Bone marrow (tissue), 2 donors: Measurements from ENCODE around the gene FADD.
"Not testable (repeated sequence)": the region's sequence is repeated elsewhere in the genome, so short reads cannot be mapped to it uniquely, and the experiment has no call there.

Experiments used
- DNase-seq, 2 donors: peaks; one replicate each; lab custom pipeline; 2025; lab: John Stamatoyannopoulos, UW

Gene FADD

DNA sequence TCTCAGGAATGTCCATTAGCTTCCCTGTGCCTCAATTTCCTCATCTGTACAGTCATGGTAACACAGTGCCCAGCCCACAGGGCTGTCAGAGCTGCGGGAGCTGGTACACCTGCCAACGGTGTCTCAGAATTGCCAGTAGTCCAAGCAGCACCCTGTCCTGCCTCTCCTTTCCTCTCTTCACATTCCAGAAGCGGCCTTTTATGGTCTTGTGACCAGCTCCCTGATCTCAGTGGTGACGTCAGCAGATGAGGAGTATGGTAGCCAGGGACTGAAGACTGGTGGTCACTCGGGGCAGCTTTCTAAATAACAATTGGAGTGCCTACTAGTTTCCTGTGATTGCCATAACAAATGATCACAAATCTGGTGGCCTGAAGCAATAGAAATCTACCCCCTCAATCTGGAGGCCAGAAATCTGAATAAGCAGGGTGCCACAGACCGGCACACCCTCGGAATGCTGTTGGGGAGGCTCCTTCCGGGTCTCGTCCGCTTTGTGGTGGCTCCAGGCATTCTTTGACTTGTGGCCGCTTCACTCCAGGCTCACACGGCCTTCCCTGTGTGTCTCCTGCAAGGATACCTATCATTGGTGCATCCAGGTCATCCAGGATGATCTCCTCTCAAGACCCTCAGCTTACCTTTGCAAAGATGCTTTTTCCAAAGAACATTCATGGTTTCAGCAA is 2.1 kb downstream of the FADD start:
- no peak for DNase-seq

DNA sequence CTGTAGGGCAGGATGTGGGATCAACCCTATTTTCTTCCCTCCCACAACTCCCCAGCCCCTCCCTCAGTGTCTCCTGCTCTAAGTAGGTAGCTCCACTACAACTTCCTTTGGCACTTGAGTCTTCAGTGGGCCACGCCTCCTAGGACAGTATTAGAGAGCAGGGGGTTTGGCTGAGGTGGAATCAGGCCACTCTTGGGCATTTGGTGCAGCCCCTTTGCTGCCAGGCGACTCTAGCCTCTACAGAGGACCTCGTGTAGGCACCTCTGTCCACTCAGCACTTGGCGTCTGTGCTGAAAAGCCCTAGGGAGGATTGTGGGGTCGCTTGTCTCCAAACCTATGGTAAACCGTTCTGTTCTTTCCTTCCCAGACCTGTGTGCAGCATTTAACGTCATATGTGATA is 2.7 kb downstream of the FADD start:
- no peak for DNase-seq

DNA sequence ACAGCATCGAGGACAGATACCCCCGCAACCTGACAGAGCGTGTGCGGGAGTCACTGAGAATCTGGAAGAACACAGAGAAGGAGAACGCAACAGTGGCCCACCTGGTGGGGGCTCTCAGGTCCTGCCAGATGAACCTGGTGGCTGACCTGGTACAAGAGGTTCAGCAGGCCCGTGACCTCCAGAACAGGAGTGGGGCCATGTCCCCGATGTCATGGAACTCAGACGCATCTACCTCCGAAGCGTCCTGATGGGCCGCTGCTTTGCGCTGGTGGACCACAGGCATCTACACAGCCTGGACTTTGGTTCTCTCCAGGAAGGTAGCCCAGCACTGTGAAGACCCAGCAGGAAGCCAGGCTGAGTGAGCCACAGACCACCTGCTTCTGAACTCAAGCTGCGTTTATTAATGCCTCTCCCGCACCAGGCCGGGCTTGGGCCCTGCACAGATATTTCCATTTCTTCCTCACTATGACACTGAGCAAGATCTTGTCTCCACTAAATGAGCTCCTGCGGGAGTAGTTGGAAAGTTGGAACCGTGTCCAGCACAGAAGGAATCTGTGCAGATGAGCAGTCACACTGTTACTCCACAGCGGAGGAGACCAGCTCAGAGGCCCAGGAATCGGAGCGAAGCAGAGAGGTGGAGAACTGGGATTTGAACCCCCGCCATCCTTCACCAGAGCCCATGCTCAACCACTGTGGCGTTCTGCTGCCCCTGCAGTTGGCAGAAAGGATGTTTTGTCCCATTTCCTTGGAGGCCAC is 3.3 kb downstream of the FADD start:
- DNase-seq: no peak

DNA sequence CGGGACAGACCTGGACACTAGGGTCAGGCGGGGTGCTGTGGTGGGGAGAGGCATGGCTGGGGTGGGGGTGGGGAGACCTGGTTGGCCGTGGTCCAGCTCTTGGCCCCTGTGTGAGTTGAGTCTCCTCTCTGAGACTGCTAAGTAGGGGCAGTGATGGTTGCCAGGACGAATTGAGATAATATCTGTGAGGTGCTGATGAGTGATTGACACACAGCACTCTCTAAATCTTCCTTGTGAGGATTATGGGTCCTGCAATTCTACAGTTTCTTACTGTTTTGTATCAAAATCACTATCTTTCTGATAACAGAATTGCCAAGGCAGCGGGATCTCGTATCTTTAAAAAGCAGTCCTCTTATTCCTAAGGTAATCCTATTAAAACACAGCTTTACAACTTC is 3.9 kb downstream of the FADD start:
- no peak for DNase-seq

DNA sequence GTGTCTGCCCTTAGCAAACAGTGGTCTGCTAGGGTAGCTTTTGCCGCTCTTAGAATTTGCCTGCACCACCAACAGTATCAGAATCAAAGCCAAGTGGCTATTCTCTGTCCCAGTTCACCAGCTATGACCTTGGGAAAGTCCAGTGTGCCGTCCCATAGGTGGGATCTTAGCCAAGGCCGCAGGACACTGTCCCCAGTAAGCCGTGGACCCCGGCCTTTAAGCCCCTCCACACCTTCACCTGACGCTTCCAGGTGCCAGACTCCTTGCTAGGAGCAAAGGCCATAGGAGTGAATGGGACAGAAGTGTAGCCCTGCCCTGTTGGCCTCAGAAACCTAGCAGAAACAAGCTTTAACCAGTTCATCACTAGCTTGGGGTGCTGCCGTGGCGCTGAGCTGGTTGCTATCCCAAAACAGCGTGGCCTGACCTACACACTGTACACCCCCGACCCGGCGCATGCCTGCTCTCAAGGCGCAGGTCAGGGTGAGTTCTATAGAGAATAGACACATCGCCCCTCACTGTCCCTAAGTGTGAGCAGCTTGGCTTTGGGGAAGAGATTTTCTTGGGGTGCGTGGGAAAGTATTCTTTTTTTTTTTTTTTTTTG is 4.5 kb downstream of the FADD start:
- DNase-seq: no peak

DNA sequence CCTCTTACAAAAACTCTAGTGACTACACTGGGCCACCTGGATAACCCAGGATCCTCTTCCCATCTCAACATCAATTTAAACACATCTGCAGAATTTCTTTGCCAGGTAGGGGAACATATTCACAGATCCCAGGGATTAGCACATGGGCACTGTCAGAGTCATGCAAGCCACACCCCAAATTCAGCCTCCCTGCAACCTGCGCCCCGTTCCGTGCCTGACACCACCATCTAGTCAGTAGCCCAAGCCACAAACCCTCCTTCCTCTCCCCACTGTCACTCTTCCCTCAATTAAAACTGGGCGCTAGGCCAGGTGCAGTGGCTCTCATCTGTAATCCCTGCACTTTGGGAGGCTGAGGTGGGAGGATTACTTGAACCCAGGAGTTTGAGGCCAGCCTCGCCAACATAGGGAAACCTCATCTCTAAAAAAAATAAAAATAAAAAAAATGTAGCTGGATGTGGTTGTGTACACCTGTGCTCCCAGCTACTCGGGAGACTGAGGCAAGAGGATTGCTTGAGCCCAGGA is 6.4 kb downstream of the FADD start:
- DNase-seq: no peak

DNA sequence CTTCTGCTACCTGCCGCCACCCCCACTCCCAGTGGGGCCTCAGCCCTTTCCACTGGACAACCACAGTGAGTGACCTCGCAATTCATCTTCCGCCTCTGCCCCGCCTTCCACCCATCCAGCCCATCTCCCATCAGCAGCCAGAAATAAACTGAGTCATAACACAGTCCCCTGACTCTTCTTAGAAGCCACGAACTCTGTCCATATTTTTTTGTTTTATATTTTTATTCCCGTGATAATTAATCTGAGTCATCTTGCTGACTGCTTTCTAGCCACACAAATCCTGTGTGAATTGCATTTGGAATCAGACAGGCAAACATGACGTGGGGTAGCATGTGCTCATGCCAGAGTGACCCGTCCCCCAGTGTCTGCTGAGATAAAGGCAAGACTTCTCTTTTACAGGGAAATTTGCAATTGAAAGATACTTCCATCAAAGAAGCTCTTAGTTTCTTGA is 7.0 kb downstream of the FADD start:
- no peak for DNase-seq

DNA sequence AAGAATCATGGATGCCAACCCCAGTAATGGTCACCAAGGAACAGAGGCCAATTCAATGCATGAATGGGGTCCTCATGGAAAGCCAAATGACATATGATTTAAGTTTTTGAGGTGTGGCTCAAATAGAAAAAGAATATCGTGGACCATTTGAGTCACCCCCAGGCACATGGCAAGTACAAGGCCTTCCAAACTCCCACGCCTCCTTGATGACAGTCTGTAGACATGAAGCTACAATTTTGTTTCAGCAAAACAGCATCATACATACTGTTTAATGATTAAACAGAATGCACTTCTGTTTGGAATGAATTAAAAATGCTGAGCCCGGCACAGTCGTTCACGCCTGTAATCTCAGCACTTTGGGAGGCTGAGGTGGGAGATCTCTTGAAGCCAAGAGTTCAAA is 7.4 kb downstream of the FADD start:
- no peak for DNase-seq

DNA sequence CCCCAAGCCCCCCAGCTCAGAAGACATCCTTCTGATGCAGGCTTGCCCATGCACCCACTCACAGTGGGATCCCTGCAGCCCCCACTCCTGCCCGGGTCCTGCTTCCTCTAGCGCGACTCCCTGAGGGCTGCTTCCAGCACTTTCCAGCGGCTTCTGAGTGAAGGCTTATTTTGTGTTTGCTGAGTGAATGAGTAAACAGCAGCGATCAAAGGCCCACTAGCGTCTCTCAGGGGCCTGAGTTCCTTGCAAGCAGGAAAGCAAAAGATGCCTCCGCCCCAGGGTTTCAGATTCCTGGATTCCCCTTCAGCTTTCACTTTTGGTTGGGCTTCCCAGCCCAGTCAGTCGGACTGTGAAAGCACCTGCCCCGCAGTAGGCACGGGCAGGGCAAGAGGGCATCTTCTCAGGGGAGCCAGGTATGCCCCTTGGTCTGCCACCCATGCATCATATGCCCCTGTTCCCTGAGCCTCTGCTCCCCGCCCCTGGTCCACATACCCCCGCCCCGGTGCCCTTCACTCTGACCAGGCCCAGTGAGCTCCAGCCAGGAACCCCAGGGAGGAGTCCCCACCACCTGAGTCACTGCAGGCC is 9.2 kb downstream of the FADD start:
- no peak for DNase-seq

DNA sequence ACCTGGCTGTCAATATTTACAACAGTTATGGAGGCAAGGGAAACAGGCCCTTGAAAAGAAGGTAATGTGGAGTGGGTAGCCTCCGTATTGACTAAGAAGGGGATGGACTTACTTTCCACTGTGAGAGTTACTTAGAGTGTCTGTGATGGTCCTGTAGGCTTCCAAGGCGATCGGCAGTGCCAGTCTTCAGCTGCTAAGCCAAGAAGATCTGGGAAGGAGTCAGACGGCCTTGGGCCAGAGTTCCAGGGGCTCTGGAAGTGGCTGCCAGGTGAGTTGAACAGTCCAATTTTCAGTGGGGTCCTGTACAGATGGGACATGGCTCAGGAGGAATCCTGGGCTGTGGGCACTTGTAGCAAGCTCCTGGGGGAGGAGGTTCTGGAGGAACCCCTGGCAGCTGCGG is 14.3 kb downstream of the FADD start:
- DNase-seq: not testable (repeated sequence)

DNA sequence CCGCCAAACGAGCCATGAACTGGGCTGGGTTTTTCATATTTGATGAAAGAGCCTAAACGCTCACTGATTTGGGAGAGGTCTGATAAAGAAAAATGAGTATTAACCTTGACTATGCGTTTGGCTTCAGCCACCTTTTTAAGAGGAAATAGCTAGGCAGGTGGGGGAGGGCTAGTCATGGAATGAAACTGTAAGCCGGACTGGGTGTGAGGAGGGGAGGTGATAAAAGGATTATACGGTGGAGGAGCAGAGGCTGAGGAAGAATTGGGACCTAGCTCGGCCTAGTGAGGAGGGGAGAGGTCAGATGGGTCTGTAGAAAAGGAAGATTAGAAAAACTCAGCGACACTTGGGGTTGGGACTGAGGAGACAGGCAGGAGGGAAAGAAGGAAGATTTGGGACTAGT is 15.0 kb downstream of the FADD start:
- not testable (repeated sequence) for DNase-seq

DNA sequence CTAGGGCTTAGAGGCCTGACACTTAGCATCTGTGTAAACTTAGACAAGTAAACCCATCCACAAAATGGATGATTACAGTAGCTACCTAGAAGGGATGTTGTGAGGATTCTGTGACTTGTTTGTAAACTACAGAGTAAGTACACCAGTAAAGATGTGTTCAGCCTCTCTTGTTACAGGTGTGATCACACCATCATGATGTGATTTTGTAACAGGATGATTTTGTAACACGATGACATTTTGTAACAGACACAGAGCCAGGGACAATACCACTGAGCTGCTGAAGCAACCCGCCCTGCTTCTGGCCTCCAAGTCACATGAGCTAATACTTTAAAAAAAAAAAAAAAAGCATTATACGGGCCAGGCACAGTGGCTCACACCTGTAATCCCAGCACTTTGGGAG is 17.0 kb downstream of the FADD start:
- DNase-seq: no peak

DNA sequence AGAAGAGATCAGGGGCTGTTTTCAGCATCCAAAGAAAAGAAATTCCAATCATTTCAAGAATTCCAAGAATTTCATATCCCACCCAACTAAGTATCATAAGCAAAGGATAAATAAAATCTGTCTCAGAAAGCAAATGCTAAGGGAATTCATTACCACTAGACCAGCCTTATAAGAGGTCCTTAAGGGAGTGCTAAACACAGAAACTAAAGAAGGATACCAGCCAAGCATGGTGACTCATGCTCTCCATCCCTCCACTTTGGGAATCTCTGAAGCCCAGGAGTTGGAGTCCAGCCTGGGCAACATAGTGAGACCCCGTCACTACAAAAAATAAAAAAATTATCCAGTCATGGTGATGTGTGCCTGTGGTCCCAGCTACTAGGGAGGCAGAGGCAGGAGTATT is 17.8 kb downstream of the FADD start:
- no peak for DNase-seq

DNA sequence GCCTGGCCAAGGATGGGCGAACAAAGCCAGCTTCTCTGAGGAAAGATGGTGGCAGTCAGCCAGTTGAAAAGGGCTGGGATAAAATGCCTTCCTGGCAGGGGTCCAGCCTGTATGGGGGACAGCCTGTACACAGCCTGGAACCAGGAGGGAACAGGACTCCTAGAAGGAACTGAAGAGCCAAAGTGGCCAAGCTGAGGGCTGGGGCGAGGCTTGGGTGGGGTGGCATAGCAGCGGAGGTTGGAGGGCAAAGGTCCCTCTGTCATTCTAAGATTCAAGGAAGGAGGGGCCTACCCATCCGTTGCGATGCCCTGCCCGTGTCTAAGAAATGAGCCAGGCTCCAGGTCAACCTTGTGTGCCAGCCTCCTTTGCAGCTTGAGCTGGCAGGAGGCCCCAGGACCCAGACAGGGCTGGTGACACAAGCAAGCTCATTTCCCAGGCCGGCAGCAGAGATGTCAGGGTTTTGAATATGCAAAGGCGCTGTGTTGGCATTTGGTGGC is 22.6 kb downstream of the FADD start:
- no peak for DNase-seq

DNA sequence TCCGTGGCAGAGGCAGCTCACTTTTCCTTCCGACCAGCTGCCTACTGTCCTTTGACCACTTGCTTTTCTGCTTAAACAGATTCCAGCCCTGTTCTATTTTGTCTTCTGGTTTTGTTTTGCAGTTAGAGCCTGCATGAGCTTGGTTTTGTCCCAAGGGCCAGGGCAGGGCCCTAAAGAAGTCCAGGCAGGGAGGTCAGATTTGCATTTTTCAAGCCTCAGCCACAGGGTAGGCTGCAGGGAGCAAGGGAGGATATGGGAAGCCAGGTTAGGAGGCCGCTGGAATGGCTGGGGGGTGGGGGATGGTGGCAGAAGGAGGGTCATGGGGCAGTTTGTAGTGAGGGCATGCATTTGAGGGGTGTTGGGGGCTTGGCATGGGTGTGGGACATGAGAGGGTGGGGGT is 23.1 kb downstream of the FADD start:
- no peak for DNase-seq

DNA sequence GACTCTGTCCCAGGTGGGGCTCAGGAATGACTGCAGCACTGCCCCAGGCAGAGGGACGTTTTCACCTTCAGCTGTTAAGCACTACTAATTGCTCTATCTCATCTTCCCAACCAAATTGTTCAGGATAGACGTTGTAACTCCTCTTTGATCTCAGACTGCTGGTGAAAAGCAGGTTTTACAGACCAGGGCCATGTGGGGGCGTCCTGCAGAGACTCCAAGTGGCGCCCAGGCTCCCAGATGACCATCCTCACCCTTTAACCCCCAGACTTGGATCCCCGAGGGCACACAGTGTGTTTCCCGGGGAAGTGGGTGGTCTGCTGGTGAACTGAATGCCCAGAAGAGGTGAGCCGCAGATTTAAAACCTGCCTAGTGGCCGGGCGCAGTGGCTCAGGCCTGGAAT is 23.9 kb downstream of the FADD start:
- DNase-seq: no peak

DNA sequence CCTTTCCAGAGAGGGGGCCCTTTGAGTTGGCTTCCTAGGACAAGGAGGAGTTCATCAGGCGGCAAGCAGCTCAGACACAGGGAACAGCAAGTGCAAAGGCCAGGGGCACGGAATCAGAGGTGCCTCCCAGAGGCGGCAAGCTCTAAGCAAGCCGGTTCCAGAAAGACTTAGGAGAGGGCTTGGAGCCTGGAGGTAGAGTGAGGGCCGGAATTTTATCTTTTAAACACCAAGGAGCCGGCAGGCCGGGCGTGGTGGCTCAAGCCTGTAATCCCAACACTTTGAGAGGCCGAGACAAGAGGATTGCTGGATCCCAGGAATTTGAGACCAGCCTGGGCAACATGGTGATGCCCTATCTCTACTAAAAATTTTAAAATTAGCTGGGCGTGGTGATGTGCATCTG is 26.6 kb downstream of the FADD start:
- DNase-seq: no peak

DNA sequence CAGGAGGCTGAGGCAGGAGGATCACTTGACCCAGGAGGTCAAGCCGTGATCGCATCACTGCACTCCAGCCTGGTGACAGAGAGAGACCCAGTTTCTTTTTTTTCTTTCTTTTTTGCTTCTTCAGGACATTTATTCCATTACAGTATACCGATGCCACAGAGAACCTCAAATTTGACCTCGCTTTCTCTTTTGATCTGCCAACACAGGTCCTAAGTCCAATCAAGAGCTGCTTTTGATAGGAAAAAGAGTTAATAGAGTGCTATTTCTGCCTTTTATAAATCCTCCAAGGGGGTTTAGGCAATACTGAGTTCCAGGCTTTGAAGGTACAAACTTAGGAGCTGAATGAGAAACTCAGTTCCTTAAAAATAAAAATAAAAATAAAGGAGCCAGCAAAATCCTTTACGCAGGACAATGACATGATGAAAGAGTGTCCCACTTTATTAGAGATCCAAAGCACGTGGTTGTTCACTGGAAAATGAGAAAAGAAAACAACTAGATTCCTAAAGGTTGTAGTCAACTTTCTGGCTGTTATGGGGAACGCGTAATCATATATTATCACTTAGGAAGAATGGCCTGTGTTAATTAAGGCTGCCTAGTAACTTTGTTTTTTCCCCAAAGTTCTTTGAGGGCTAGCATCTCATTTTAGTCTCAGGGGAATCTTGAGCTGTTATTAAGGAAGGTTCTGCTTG is 27.2 kb downstream of the FADD start:
- DNase-seq: no peak

DNA sequence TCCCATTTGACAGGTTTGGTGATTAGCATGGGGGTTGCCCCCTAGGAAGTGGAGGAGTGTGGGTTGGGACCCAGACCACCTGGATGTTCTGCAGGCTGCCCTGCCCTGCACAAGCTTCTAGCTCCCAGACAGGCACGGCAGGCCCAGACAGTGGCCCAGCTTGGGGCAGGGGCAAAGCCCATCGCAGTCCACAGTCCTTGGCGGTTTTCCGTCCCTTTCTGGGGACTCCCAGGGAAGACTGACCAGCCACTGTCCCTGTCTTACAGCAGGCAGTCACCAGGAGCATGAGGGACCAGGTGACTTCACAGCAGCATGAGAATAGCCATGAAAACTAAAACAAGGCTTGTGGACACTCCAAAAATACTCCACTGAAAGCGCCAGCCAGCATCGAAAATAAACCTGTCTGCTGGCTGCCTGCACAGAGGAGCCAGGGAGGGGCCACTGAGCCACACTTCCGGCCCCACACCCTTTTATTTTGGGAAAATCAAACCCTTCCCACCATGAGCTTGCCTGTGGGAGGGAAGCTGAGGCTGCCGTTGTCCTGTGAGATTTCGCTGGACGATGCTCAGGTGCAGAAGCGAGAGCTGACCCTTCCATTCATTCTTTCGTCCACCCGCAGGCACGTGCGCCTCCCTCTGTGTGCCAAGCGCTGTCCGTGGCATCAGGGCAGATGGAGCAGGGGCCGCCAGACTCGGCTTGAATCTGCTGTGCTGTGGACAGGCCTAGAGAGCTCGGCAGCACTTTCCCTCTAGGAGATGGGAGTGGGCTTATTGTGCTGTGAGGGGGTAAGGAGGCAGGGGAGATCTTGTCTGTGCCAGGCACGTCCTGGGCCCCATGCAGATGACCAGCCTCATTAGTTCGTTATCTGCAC is 28.0 kb downstream of the FADD start:
- DNase-seq: no peak

DNA sequence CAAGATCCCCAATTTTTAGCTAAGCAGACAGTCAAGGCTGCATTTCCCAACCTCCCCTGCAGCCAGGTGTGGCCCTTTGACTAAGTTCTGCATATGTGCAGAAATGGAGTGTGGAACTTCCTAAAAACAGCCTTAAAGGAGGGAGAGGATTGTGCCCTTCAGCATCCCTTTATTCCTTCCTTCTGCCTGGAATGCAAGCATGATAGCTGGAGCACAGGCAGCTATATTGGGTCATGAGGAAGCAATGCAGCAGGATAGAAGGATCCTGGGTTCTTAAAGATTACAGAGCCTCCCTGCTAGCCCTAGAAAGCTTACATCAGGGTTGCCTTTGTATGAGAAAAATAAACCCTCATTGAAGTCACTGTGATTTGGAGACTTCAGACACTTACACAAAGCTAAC is 29.9 kb downstream of the FADD start:
- no peak for DNase-seq

DNA sequence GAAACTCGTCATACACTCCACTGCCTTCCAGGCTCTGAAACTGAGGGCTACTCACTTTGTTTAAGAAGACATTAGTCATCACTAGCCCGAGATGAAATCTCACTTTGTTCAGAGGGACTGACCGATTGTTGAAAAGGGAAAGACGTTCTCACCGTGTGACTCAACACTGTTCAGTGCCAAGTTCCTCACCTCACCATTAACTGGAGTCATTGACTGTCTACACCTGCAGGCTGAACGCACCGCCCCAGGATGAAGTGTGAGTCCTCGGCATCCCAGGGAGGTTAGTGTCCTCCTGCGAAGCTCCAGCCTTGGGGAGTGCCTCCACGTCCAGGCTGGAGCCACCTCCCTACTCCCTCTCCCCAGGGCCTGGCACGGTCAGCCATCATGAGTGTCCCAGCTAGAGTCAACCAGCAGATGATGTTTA is 30.4 kb downstream of the FADD start:
- no peak for DNase-seq
